GM19395 (cell line): ENCODE results near the gene GPRIN2.
"Not testable (repeated sequence)": the region's sequence is repeated elsewhere in the genome, so short reads cannot be mapped to it uniquely, and the experiment has no call there.

Experiments used
- ATAC-seq: cut with Tn5 transposase; IDR thresholded peaks from one replicate; pipeline ENCODE4 v1.9.1; 2021; ENCODE audit warnings: mild to moderate bottlenecking, moderate library complexity; ENCODE audit not compliant: unreplicated experiment

Gene GPRIN2

DNA sequence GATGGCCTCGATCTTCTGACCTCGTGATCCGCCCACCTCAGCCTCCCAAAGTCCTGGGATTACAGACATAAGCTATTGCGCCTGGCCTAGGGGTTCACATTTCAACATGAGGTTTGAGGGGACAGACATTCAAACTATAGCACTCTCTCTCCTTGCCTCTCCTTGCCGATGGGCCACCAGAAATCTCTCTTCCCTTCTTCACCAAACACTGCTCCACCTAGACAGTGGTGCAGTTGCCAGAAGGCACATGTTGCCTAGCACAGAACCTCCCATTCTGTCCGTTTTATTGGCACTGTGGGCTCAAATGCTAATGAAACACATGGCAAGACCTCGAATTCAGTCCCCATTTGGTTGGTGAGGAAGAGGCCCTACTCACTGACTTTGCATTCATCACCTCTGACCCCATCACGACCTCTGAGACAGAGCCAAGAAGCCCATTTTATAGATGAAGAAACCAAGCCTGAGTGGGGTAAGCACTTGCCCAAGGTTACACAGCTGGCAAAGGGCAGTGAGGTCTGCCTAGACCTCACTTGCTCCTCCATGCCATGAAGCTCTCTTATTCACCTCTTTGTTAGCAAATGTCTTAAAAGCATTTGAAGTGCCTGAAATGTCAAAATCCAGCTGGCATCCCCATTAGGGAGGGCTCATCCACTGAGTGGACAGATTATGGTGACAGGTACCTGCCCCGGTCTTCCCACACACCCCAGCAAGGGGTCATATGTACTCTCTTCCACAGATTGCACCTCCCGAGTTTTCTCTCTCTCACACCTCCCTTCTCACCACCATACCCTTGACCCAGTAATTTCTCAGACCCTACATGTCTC lies 34.0 kb downstream of the GPRIN2 start:
- ATAC-seq, result no peak

DNA sequence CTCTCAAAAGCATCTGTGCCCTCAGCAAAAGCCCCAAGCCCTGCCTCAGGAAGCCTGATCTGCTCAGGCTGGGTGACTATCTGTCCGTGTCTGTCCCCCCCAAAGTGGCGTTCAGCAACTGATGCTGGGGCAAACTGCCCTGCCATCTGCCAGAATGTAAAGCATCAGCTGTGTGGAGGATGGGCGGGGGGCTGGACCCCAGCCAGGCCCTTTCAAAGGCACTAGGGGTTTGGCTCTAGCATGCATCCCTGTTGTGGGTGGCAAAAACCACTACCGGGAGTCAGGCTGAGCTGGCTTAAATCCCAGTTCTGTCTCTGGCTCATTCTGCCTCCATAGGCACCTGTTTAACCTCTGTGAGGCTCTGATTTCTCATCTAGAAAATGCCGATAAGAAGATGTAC lies 35.5 kb downstream of the GPRIN2 start:
- no peak for ATAC-seq

DNA sequence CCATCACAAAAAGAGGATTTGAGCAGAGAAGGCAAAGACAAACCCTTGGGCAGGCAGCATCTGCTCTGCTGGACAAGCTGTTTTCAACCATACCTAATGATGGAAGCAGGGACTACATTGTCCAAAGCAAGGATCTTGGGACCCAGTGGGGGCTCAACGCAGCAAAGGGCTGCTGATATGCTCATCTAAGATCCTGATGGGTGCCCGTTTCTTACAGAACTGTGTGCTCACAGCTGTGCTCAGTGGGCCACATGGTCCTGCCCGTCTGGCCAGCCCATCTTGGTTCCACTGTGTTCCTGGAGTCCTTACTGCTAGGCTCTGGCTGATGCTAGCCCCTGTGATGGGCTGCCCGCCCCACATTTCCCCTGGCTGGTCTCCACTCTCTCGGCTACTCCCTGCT lies 36.1 kb downstream of the GPRIN2 start:
- no peak for ATAC-seq

DNA sequence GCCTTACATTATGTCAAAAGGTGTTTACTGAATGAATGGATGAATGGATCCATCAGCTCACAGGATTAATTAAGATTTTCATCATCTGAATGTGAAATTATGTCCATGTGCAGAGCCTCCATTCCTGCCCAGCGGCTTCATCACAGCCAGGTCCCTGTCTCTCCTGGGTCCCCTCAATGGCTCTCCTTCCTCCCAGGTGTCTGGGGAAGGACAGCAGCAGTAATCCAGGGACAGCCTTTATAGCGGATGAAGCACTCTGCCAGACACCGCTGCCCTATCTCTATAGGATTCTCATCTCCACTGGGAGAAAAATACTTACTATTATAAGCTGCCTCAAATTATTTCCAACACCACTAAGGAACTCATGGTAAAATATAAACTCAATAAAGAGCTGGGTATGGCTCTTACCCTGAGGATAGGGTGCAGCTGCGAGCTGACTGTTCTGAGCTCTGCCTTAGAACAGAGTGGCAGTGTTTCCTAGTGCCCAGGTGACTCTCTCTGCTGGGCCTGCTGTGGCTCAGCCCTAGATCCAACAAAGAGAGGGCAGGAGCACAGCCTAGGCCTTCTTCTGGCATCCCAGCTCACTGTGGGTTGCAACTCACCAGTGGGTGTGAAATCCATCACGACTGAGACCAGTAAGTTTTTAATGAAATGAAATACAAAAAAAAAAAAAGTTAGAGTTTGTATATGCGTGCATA lies 38.3 kb downstream of the GPRIN2 start:
- no peak for ATAC-seq

DNA sequence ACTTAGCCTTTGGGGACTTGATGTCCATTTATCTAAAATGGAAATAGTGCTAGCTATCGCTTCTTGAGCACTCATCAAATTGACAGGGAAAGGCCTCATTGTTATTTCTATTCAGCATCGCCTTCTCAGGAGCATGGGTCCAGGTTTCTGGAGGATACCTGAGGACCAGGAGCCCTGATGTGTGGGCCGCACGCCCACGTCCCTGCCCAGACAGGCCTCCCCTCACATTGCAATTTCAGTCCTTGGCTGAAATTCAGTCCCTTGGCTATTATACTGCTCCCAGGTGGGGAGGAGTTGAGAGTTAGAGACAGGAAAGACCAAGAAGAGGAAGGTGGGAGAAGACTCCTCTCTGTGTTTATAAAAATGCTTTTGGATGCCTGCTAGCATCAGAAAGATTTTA lies 38.9 kb downstream of the GPRIN2 start:
- no peak for ATAC-seq

DNA sequence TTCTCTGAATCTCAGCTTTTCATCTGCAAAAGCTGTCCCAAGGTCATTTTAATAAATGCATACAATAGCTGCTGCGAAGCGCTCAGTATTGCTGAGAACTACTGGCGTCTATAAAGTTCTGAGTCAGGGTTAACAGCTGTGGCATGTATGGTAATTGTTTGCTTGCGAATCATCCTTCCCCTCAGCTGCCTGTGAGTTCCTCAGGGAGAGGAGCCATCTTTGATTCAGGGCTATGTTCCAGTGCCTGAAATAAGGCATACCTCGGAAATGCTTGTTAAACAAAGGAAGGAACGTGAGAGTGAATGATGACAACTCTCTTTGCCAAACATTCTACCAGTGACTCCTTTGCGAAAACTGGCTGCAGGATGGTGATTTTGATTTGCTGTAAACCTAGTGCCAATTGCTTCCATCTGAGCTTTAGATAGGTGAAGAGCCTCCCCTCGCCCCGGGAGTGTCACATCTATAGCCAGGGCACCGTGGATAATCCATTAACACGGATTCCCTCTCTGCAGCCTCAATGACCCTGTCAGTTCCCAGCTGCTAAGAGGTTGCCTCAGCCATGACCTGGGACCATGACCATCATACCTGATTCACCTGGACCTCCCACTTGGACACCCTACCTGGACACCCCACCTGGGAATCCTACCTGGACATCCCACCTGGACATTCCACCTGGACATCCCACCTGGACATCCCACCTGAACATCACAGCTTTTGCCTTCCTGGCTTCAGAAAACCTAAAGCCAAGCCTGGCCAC lies 39.6 kb downstream of the GPRIN2 start:
- ATAC-seq, result no peak

DNA sequence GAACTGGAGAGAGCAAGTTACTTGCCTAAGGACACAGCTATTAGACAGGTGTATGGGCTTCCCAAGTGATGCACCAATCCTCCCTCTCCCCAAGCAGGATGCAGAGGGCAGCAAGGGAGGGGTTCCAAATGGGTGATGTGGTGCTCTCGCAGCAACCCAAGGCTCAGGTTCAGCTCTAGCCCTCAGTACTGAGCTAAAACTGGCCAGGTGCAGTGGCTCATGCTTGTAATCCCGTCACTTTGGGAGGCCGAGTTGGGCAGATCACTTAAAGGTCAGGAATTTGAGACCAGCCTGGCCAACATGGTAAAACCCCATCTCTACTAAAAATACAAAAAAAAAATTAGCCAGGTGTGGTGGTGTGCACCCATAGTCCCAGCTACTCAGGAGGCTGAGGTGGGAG lies 40.7 kb downstream of the GPRIN2 start:
- ATAC-seq, result no peak

DNA sequence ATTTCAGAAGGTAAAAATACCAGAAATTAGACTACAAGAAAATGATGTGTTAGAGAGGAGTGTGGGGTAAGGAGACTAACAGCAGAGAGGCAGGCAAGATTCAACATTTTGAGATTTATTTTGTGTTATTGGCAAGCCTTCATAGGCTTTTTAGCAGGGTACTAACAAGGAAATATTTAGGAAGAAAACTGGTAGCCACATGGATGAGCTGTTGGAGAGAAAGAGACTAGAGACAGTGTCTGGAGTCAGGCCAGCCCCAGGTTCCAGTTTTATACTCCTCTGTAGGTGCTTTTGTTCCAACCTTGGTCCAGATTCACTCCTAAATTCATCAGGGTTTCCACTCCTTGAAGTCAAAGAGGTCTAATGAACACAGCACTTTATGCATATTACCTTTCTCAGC lies 41.1 kb downstream of the GPRIN2 start:
- no peak for ATAC-seq

DNA sequence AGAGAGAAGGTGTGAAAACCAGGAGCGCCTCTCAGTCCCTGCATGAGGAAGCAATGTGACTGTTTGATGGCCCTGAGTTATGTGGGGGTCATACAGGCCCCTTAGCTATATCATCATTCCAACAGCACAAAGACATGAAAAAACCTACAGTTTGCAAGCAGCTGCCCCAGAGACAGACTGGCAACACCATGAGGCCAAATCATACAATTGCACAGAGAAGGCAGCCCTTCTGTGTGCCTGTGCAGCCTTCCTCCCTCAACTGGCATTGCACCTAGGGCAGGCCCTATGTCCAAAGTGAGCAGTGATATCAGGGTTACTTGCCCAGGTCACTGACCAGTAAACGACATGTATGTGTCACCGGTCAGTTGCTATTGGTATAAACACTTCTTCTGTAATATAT lies 41.6 kb downstream of the GPRIN2 start:
- no peak for ATAC-seq

DNA sequence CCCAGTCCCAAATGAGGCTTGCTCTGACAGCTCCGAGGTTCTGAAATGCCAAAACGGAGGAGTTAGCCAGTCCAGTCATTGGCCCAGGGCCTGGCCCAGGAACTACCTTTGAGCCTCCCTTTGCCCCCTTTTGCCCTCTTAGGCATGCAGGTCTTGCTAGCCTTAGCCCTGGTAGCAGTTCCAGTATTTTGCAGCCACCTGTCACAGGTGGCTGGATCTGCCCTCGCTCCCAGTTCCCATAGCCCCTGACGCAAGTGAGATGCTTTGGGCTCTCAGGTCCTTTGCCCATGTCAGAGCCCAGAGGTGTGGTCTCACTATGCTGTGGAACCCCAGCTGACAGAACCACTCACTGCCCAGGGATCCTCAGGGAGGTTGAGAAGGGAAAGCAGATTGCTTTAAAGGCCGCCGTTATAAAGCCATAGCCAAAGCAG lies 42.0 kb downstream of the GPRIN2 start:
- no peak for ATAC-seq

DNA sequence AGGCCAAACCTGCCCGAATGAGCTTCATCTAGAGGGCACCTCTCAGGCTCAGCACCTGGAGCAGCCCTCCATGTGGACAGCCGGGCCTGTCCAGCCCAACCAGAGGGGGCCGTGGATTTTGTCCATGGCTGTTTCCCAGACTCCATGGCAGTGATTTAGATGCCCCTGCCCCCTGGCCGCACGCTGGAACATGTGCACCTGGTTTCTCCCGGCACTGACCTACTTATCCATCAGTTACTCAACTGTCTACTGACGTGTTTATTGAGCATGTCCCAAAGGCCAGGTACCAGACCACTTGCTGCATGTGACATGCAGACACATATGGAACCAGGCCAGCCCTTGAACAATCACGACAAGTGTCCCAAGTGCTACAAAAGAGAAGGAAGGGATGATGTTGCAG lies 43.1 kb downstream of the GPRIN2 start:
- not testable (repeated sequence) for ATAC-seq

DNA sequence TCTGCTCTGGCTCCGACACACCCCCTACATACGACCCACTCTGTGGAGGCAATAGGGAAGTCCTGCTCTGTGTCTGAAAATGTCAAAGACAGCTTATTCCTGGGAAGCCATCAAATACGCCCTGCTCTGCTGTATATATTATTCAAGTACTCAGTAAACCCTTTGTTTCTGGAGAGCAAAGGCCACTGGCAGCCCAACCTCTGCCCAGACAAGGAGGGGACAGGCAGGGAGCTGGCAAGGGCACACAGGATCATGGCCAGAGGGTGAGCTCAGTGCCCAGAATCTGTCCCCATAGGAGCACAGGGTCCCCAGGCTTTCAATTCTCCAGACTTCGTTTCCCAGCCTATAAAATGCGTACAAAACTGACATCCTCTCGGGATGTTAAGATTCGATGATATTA lies 43.7 kb downstream of the GPRIN2 start:
- ATAC-seq, result not testable (repeated sequence)

DNA sequence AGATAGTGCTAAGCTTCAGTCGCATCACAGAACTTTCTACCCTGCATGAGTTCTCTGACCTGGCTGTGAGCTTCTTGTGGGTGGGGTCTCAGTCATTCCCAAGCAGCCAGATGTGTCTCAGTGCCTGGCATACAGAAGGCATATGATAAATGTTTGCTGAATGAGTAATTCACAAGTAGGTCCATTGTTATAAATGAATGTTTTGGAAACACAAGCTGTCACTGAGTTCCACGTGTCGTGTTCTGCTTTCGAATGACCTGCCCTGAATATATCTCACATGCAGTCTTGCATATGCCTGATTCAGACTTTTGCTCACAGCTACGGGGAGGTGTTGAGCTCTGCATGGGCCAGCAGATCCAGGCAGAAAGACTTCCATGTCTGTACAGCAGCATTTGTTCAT lies 44.5 kb downstream of the GPRIN2 start:
- ATAC-seq, result not testable (repeated sequence)
